HG03025 (cell line): ENCODE data around the gene TFAP2C.
"Not testable (repeated sequence)": the region's sequence is repeated elsewhere in the genome, so short reads cannot be mapped to it uniquely, and the experiment has no call there.

Source experiments
- ATAC-seq: cut with Tn5 transposase; IDR thresholded peaks from one replicate; pipeline ENCODE4 v1.9.1; 2021; ENCODE audit warnings: mild to moderate bottlenecking, moderate library complexity; ENCODE audit not compliant: unreplicated experiment, low FRiP score

Gene TFAP2C

DNA sequence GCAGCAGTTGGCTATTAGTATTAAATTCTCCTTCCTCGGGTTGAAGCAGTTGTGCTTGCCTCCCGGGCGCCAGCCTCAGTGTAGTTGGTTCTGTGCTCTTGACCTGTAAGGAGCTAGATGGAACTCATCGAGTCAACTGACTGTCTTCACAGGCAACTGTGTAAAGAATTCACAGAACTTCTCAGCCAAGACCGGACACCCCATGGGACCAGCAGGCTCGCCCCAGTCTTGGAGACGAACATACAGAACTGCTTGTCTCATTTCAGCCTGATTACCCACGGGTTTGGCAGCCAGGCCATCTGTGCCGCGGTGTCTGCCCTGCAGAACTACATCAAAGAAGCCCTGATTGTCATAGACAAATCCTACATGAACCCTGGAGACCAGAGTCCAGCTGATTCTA is 8.5 kb downstream of the TFAP2C start:
- ATAC-seq = no peak

DNA sequence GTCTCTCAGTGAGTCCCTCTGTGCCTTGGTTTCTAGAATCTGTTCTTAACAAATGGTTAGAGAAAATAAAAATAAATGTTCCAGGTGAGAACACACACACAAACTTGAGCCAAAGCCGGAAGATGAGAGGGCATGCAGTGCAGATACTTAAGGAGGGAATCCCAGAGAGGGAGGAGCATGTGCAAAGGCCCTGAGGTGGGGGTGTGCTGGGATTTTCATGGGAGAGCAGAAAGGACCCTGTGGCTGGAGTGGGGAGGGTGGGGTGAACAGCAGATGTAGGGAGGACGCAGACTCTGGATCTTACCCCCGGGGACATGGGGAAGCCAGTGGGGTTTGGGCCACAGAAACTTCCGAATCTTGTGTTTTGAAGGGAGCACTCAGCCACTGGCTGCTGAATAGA is 17.5 kb downstream of the TFAP2C start:
- no peak for ATAC-seq

GRCh38 chr20:56653211-56653610 is 24.1 kb downstream of the TFAP2C start:
- ATAC-seq = no peak

- no peak for ATAC-seq
Measured at GRCh38 chr20:56656632-56657031, 27.5 kb downstream of the TFAP2C start.

DNA sequence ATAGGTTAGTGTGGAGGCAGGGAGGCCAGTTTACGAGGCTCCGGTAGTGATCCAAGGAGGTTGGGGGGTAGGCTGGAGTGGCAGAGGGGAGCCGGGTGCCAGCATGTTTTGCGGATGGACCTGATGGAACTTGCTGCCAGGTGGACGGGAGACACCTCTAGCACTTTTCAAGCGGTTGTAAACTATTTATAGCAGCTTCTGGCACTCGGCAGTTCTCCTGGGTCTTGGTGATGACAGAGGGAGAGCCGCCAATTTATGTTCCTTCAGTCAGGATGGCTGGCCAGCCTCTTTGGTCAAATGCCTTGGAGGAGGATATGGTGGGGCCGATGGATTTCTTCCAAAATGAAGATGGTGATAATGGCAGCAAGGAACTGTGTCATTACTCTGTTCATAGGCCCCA is 28.8 kb downstream of the TFAP2C start:
- ATAC-seq = no peak

GRCh38 chr20:56658341-56658947 is 29.3 kb downstream of the TFAP2C start:
- not testable (repeated sequence) for ATAC-seq

DNA sequence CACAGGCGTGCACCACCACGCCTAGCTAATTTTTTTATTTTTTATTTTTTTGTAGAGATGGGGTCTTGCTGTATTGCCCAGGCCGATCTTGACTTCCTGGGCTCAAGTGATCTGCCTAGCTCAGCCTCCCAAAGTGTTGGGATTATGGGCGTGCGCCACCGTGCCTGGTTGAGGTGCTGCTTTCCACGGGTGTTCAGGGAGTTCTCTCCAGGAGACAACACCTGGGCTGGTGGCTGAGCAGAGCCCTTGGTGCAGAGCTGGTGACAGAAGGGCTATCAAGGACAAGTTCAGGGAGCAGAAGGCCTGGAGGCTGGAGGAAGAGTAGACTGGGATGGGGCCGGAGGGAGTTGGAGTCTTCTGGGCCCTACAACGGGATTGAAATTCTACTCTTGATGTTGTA is 34.6 kb downstream of the TFAP2C start:
- no peak for ATAC-seq

DNA sequence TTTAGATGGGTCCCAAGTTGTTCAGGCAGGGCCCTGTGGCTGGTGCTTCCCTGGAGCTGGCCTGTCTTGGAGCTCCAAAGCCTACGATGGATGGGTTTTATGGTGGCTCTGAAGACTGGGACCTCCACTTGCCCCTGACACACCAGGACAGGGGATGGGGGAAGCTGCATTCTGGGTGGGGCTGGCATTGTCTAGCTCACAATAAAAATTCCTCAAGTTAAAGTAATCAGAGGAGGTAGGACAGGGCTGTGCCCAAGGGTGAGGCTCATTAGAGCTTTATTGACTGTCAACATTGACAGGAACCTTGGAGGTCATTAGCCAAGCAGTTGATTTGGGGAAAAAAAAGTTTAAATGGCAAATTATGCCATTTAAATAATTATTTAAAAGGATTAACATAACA is 35.7 kb downstream of the TFAP2C start:
- no peak for ATAC-seq

- ATAC-seq = no peak
Measured at GRCh38 chr20:56665806-56666205, 36.7 kb downstream of the TFAP2C start.

- ATAC-seq = no peak
Measured at GRCh38 chr20:56673450-56673849, 44.3 kb downstream of the TFAP2C start.

DNA sequence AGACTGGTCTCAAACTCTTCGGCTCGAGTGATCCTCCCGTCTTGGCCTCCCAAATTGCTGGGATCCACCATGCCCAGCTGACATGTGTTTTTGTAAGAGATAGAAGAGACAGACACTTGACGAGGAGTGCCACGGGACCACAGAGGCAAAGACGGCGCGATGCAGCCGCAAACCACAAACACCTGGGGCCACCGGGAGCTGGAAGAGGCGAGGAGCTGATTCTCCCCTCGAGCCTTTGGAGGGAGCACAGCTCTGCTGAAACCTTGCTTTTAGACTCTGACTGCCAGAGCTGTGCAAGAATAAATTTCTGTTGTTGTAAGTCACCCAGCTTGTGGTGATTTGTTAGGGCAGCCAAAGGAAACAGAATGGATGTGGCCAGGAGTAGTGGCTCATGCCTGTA is 46.9 kb downstream of the TFAP2C start:
- ATAC-seq = no peak

- ATAC-seq = no peak
Measured at GRCh38 chr20:56676679-56677078, 47.6 kb downstream of the TFAP2C start.

GRCh38 chr20:56683077-56683865 is 54.2 kb downstream of the TFAP2C start:
- no peak for ATAC-seq

DNA sequence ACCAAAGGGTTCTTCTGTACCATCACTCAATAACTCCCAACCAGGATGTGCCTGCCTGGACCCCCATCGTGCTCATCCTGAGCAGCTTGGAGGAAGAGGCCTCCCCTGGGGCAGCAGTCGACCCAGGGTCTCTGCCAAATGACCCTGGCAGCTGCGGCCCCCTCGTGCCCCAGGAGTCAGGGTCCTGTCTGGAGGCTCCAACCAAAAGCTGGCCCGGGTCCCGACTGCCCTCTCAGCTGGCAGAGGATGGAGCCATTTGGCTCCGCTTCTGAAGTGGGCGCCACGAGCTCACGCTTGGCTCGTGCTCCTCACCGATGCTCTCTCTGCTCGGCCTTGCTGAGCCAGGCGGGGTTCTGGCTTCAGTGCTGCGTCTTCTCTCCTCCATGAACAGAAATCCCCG is 56.8 kb downstream of the TFAP2C start:
- no peak for ATAC-seq

GRCh38 chr20:56687061-56687460 is 58.0 kb downstream of the TFAP2C start:
- ATAC-seq = no peak

- ATAC-seq = no peak
Measured at GRCh38 chr20:56688106-56688505, 59.0 kb downstream of the TFAP2C start.
